ENCODE data around the gene NOP14. TPM values are rescaled to one million over a fixed set of nuclear protein-coding genes. Genes with fewer than 3 reads are reported as not detected.

The NOP14 gene
- total and polyA plus RNA-seq, 2 experiments from 2014 or later = 29.9 to 38.7 TPM

DNA sequence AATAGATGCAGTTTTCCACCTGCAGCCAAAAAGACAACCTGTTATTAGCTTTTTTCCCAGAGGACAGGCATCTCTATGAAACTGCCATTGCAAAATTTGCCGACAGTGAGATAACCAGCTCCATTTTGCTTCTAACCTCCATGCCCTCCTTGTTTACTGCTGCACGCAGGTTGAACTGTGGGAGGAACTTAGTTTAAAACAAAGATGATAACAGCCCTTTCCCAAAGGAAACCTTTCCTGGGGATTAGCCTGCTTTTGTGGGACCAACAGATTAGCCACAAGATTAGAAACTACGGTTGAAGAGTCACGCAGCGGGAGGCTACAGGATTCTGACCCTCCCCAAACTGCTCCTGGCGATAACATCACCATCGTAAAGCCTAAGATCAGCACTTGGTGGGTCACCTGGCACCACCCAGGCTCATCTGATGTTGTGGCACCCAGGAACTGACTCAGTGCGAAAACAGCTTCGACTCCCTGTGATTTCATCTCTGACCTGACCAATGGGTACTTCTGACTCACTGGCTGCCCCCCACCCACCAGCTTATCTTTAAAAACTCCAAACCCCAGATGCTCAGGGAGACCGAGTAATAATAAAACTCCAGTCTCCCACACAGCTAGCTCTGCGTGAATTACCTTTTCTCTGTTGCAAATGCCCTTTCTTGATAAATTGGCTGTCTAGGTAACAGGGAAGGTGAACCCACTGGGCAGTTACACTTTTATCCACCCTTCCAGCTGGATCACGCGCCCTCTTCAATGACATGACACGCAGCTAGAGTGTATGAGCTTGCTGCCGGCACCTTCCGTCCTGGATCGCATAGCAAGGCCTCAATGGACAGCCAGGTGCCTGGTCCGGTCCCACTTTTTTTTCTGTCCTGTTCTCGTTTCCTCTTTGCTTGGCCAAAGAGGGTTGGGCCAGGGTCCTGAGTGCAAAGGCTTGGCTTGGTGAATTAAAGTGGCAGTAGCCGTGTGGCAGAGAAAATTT, 27.2 kb downstream of the NOP14 start (continued):
- TF ChIP-seq, protein P1, sequence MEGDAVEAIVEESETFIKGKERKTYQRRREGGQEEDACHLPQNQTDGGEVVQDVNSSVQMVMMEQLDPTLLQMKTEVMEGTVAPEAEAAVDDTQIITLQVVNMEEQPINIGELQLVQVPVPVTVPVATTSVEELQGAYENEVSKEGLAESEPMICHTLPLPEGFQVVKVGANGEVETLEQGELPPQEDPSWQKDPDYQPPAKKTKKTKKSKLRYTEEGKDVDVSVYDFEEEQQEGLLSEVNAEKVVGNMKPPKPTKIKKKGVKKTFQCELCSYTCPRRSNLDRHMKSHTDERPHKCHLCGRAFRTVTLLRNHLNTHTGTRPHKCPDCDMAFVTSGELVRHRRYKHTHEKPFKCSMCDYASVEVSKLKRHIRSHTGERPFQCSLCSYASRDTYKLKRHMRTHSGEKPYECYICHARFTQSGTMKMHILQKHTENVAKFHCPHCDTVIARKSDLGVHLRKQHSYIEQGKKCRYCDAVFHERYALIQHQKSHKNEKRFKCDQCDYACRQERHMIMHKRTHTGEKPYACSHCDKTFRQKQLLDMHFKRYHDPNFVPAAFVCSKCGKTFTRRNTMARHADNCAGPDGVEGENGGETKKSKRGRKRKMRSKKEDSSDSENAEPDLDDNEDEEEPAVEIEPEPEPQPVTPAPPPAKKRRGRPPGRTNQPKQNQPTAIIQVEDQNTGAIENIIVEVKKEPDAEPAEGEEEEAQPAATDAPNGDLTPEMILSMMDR (conservative IDR thresholded peaks at IDR 0.05; ENCODE audit: low read depth in 2 of 2) = no peak
- TF ChIP-seq JUNB (IDR thresholded peaks at IDR 0.05; ENCODE audit: unreplicated experiment) (no peak), STAT1 (IDR thresholded peaks at IDR 0.05; ENCODE audit: unreplicated experiment) (no peak), EZH2phosphoT487 (IDR thresholded peaks at IDR 0.05; ENCODE audit: unreplicated experiment) (no peak), CREB1 (CRISPR knock-in tag; IDR thresholded peaks at IDR 0.05; ENCODE audit: low read depth) (no peak), ZNF331 (CRISPR knock-in tag; IDR thresholded peaks at IDR 0.05; ENCODE audit: low read depth) (no peak), ZNF114 (CRISPR knock-in tag; IDR thresholded peaks at IDR 0.05) (no peak)
- TF ChIP-seq, protein P2, sequence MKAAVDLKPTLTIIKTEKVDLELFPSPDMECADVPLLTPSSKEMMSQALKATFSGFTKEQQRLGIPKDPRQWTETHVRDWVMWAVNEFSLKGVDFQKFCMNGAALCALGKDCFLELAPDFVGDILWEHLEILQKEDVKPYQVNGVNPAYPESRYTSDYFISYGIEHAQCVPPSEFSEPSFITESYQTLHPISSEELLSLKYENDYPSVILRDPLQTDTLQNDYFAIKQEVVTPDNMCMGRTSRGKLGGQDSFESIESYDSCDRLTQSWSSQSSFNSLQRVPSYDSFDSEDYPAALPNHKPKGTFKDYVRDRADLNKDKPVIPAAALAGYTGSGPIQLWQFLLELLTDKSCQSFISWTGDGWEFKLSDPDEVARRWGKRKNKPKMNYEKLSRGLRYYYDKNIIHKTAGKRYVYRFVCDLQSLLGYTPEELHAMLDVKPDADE (IDR thresholded peaks at IDR 0.05) = no peak
- TF ChIP-seq, protein P3, sequence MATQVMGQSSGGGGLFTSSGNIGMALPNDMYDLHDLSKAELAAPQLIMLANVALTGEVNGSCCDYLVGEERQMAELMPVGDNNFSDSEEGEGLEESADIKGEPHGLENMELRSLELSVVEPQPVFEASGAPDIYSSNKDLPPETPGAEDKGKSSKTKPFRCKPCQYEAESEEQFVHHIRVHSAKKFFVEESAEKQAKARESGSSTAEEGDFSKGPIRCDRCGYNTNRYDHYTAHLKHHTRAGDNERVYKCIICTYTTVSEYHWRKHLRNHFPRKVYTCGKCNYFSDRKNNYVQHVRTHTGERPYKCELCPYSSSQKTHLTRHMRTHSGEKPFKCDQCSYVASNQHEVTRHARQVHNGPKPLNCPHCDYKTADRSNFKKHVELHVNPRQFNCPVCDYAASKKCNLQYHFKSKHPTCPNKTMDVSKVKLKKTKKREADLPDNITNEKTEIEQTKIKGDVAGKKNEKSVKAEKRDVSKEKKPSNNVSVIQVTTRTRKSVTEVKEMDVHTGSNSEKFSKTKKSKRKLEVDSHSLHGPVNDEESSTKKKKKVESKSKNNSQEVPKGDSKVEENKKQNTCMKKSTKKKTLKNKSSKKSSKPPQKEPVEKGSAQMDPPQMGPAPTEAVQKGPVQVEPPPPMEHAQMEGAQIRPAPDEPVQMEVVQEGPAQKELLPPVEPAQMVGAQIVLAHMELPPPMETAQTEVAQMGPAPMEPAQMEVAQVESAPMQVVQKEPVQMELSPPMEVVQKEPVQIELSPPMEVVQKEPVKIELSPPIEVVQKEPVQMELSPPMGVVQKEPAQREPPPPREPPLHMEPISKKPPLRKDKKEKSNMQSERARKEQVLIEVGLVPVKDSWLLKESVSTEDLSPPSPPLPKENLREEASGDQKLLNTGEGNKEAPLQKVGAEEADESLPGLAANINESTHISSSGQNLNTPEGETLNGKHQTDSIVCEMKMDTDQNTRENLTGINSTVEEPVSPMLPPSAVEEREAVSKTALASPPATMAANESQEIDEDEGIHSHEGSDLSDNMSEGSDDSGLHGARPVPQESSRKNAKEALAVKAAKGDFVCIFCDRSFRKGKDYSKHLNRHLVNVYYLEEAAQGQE (IDR thresholded peaks at IDR 0.05; ENCODE audit: unreplicated experiment) = no peak

Measured in GM23338 (cell line).